PC-9 (cell line): ENCODE results near the gene ADGRV1. TPM values are rescaled to one million over a fixed set of nuclear protein-coding genes. Genes with fewer than 3 reads are reported as not detected.

Experiments used
- BruUV-seq: library from RNA; stranded (reverse); fragments of 400-500 nt; replicated peaks from 2 replicates; lab custom pipeline; 2021; lab: Mats Ljungman, UMichigan
- CTCF ChIA-PET: fragments of 300-600 bp; sonication (Branson Sonifier 250); formaldehyde crosslinking; loops from one replicate; lab custom pipeline; 2022; ENCODE audit warnings: antibody characterized with exemption; lab: Charles Lee
- POLR2A ChIA-PET: fragments of 300-600 bp; sonication (Branson Sonifier 250); formaldehyde crosslinking; loops from one replicate; lab custom pipeline; 2022; ENCODE audit warnings: antibody characterized with exemption; ENCODE audit not compliant: unreplicated experiment; lab: Charles Lee
- DNase-seq, 2 experiments: peaks; one replicate each; pipeline versions ENCODE4 v3.0.0 to v3.0.0-alpha.2; 2015 to 2022; ENCODE audit warnings: mixed read lengths in 1 of 2
- H2AFZ ChIP-seq: fragments of 200-600 bp; sonication (generic); 2 replicates; pipeline ENCODE4 v1.8.1; 2017; ENCODE audit warnings: antibody characterized with exemption
- H3F3A ChIP-seq: fragments of 200-600 bp; sonication (generic); 2 replicates; pipeline ENCODE4 v1.8.1; 2017; ENCODE audit warnings: antibody characterized with exemption, mild to moderate bottlenecking, low read depth; ENCODE audit not compliant: insufficient read depth
- H3K27ac ChIP-seq: fragments of 200-600 bp; sonication (generic); 2 replicates; pipeline ENCODE4 v1.6.1; 2016; ENCODE audit warnings: mixed run types
- H3K27me3 ChIP-seq: fragments of 200-600 bp; sonication (generic); 2 replicates; pipeline ENCODE4 v1.6.1; 2016; ENCODE audit warnings: low read depth, mixed run types; ENCODE audit not compliant: insufficient read depth
- H3K36me3 ChIP-seq: fragments of 200-600 bp; sonication (generic); 2 replicates; pipeline ENCODE4 v1.6.1; 2016; ENCODE audit warnings: low read depth, mixed run types
- H3K4me1 ChIP-seq: fragments of 200-600 bp; sonication (generic); replicated peaks from 2 replicates; pipeline ENCODE4 v1.6.1; 2016; ENCODE audit warnings: mixed run types; ENCODE audit not compliant: insufficient read depth
- H3K4me2 ChIP-seq: fragments of 200-600 bp; sonication (generic); 2 replicates; pipeline ENCODE4 v1.6.1; 2017; ENCODE audit warnings: mixed run types
- H3K4me3 ChIP-seq: fragments of 200-600 bp; sonication (generic); 2 replicates; pipeline ENCODE4 v1.6.1; 2016; ENCODE audit warnings: mixed run types
- H3K79me2 ChIP-seq: fragments of 200-600 bp; sonication (generic); 2 replicates; pipeline ENCODE4 v1.6.1; 2017; ENCODE audit warnings: low read depth, mixed run types
- H3K9me2 ChIP-seq: fragments of 200-600 bp; sonication (generic); 2 replicates; pipeline ENCODE4 v1.8.1; 2017; ENCODE audit warnings: mild to moderate bottlenecking; ENCODE audit not compliant: insufficient read depth
- H3K9me3 ChIP-seq: fragments of 200-600 bp; sonication (generic); 2 replicates; pipeline ENCODE4 v1.8.1; 2016; ENCODE audit warnings: low read depth; ENCODE audit not compliant: insufficient read depth
- H4K20me1 ChIP-seq: fragments of 200-600 bp; sonication (generic); 2 replicates; pipeline ENCODE4 v1.8.1; 2017; ENCODE audit not compliant: insufficient read depth
- EZH2 ChIP-seq: fragments of 200-600 bp; sonication (generic); IDR thresholded peaks from 2 replicates; pipeline ENCODE4 v1.8.0; 2017; ENCODE audit warnings: antibody characterized with exemption, low read depth
- intact Hi-C: fragments of 100-400 bp; cut with micrococcal nuclease; formaldehyde crosslinking; loops from one replicate; pipeline ENCODE4 v1.10.0; 2022; ENCODE audit not compliant: unreplicated experiment
- total RNA-seq: library from RNA; stranded (reverse); gene quantifications from 2 replicates; pipeline ENCODE4 v1.2.3, GENCODE V29; 2021
- TF ChIP-seq, protein P1 (sequence below): fragments of 200-600 bp; sonication (generic); conservative IDR thresholded peaks from 2 replicates; pipeline ENCODE4 v1.6.1; 2017; ENCODE audit warnings: mixed run types, antibody characterized with exemption, mild to moderate bottlenecking, moderate library complexity

Gene ADGRV1
- total RNA-seq, 1 experiment from 2014 or later, result 1.0 TPM

DNA sequence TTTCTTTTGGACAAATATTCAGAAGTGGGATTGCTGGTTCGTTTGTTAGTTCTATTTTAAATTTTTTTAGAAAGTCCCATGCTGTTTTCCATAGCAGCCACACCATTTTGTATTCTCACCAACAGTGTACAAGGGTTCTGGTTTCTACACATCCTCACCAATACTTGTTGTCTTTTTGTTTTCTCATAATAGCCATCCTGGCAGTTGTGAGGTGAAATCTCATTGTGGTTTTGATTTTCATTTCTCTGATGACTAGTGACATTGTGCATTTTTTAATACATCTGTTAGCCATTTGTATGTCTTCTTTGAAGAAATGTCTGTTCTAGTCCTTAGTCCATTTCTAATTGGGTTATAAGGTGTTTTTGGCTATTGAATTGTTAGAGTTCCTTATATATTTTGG is 610.3 kb downstream of the ADGRV1 start:
- H3K4me1 ChIP-seq, result peaks cover 28% of the 10 kb centered on the region
- ChIA-PET POLR2A (no interaction called here), CTCF (no interaction called here)
- H3F3A ChIP-seq, result peaks cover 18% of the 10 kb centered on the region
- intact Hi-C loops, result no loop called here
- peaks cover 14% of the 10 kb centered on the region; the same call in 1 of the 2 replicates for H3K9me3 ChIP-seq
- H3K36me3 ChIP-seq, result no peaks in the 10 kb centered on the region
- no TSS peak for BruUV-seq
- no peaks in the 10 kb centered on the region for H3K9me2 ChIP-seq
- H4K20me1 ChIP-seq, result no peaks in the 10 kb centered on the region
- no peak overlapping the region for H3K4me3 ChIP-seq
- no peaks in the 10 kb centered on the region for H3K27me3 ChIP-seq
- no peak for DNase-seq
- H3K79me2 ChIP-seq, result no peaks in the 10 kb centered on the region
- no peak overlapping the region for H3K4me2 ChIP-seq
- TF ChIP-seq, protein P1, sequence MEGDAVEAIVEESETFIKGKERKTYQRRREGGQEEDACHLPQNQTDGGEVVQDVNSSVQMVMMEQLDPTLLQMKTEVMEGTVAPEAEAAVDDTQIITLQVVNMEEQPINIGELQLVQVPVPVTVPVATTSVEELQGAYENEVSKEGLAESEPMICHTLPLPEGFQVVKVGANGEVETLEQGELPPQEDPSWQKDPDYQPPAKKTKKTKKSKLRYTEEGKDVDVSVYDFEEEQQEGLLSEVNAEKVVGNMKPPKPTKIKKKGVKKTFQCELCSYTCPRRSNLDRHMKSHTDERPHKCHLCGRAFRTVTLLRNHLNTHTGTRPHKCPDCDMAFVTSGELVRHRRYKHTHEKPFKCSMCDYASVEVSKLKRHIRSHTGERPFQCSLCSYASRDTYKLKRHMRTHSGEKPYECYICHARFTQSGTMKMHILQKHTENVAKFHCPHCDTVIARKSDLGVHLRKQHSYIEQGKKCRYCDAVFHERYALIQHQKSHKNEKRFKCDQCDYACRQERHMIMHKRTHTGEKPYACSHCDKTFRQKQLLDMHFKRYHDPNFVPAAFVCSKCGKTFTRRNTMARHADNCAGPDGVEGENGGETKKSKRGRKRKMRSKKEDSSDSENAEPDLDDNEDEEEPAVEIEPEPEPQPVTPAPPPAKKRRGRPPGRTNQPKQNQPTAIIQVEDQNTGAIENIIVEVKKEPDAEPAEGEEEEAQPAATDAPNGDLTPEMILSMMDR, result no peak
- TF ChIP-seq EZH2, result no peak
- no peak overlapping the region for H3K27ac ChIP-seq
- H2AFZ ChIP-seq, result no peak overlapping the region

DNA sequence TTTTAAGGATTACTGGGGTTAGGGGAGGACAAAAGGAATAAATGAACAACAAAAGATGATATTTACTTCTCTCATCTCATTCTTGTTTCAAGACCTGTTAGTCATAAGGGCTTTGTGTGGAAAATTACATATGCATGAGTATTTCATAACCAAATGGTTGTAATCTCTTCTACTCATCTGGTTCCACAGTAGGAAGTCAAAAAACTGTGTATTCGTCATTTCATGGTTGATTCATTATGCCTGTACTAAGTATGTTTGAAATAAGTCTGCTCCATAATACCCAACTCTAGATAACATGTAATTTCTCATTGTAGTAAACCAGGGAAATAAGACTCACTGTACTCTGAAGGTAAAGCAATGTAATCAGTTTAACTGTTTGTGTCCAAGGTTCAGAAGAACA is 611.7 kb downstream of the ADGRV1 start:
- TF ChIP-seq EZH2, result no peak
- TF ChIP-seq, protein P1, result no peak
- intact Hi-C loops, result no loop called here
- peaks cover 18% of the 10 kb centered on the region for H3K4me1 ChIP-seq
- 0 out of 2 replicates have a peak, but pooled peaks cover 5% of the 10 kb centered on the region for H3K9me2 ChIP-seq
- BruUV-seq, result no TSS peak
- H3K9me3 ChIP-seq, result peaks cover 10% of the 10 kb centered on the region; the same call in 1 of the 2 replicates
- H3K4me2 ChIP-seq, result no peak overlapping the region
- no peaks in the 10 kb centered on the region for H3K27me3 ChIP-seq
- peak in 1 of 2 experiments; percentile 43 for DNase-seq
- no peak overlapping the region for H3K4me3 ChIP-seq
- ChIA-PET POLR2A (no interaction called here), CTCF (no interaction called here)
- no peaks in the 10 kb centered on the region for H3K36me3 ChIP-seq
- H3K27ac ChIP-seq, result no peak overlapping the region
- peaks cover 13% of the 10 kb centered on the region for H3F3A ChIP-seq
- H3K79me2 ChIP-seq, result no peaks in the 10 kb centered on the region
- no peaks in the 10 kb centered on the region for H4K20me1 ChIP-seq
- no peak overlapping the region for H2AFZ ChIP-seq

DNA sequence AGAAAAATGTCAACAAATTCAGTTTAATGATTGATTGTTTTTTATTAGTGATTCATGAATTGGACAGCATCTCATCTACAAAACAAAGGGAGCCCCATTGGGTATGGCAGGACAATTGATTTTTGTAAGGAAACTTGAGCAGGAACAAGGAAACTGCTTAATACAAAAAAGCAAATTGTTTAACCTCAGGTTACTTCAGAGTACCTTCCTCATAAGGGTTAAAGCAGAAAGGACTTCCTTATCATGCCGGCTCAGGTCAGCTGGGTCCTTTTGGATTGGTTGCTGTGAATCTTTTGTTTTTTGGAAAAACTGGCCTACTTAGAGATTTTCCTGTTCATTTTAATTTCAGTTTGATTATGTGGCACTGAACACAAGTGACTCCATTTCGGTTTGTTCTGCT is 612.7 kb downstream of the ADGRV1 start:
- Histone ChIP-seq H3F3A (peaks cover 9% of the 10 kb centered on the region), H4K20me1 (no peaks in the 10 kb centered on the region), H3K79me2 (no peaks in the 10 kb centered on the region), H3K9me3 (peaks cover 10% of the 10 kb centered on the region; the same call in 1 of the 2 replicates), H2AFZ (no peak overlapping the region), H3K27ac (no peak overlapping the region), H3K4me2 (no peak overlapping the region), H3K4me3 (no peak overlapping the region), H3K27me3 (no peaks in the 10 kb centered on the region), H3K4me1 (peaks cover 7% of the 10 kb centered on the region), H3K36me3 (no peaks in the 10 kb centered on the region), H3K9me2 (0 out of 2 replicates have a peak, but pooled peaks cover 5% of the 10 kb centered on the region)
- no TSS peak for BruUV-seq
- intact Hi-C loops, result no loop called here
- CTCF ChIA-PET, result no interaction called here
- no peak for DNase-seq
- TF ChIP-seq, protein P1, result no peak
- no peak for TF ChIP-seq EZH2
- POLR2A ChIA-PET, result no interaction called here
